CD4-positive, alpha-beta T cell (primary cell): ENCODE measurements around the gene SLC2A6. TPM values are rescaled to one million over a fixed set of nuclear protein-coding genes. Genes with fewer than 3 reads are reported as not detected.

ENCODE experiments used
- ATAC-seq: fragments of 200-7000 bp; cut with Tn5 transposase; one replicate; pipeline ENCODE4 v1.10.0; 2022; ENCODE audit warnings: mild to moderate bottlenecking; ENCODE audit not compliant: poor library complexity
- CTCF ChIA-PET: fragments of 350-600 bp; sonication (Branson Sonifier 250); formaldehyde crosslinking; loops from one replicate; lab custom pipeline; 2021; ENCODE audit warnings: antibody characterized with exemption, inconsistent platforms; lab: Charles Lee
- POLR2A ChIA-PET: fragments of 350-600 bp; sonication (Branson Sonifier 250); formaldehyde crosslinking; loops from one replicate; lab custom pipeline; 2021; ENCODE audit warnings: antibody characterized with exemption, inconsistent platforms; lab: Charles Lee
- DNase-seq, 14 experiments: peaks; one replicate each; pipeline ENCODE4 v3.0.0-alpha.2; 2013 to 2020; ENCODE audit warnings: mixed read lengths in 2 of 14
- H3K27ac ChIP-seq, 2 donors: one replicate each; pipeline versions ENCODE4 v1.5.1 to v1.7.0; 2013; ENCODE audit warnings: low read length in 2 of 2, low read depth in 1 of 2, mild to moderate bottlenecking in 1 of 2
- H3K27me3 ChIP-seq, 2 experiments: 1 replicate in 1 of 2; 2 replicates in 1 of 2; pipeline versions ENCODE4 v1.6.1 to v1.7.0; 2013; ENCODE audit warnings: low read length in 2 of 2, control low read depth in 1 of 2, mild to moderate bottlenecking in 1 of 2, moderate library complexity in 1 of 2; ENCODE audit not compliant: insufficient read depth in 2 of 2, control insufficient read depth in 1 of 2
- H3K36me3 ChIP-seq: one replicate; pipeline ENCODE4 v1.6.1; 2013; ENCODE audit warnings: low read length, control low read depth; ENCODE audit not compliant: insufficient read depth
- H3K4me1 ChIP-seq: one replicate; pipeline ENCODE4 v1.6.1; 2013; ENCODE audit warnings: low read length, control low read depth; ENCODE audit not compliant: insufficient read depth
- H3K4me3 ChIP-seq: one replicate; pipeline ENCODE4 v1.5.1; 2013; ENCODE audit warnings: mild to moderate bottlenecking, low read length, moderate library complexity
- H3K9me3 ChIP-seq, 2 experiments: 1 replicate in 1 of 2; 2 replicates in 1 of 2; pipeline versions ENCODE4 v1.6.1 to v1.7.0; 2013; ENCODE audit warnings: low read length in 2 of 2, mild to moderate bottlenecking in 2 of 2, control low read depth in 1 of 2, moderate library complexity in 1 of 2; ENCODE audit not compliant: control insufficient read depth in 1 of 2, insufficient read depth in 1 of 2
- H3K27ac Mint-ChIP-seq: one replicate; pipeline ENCODE4 v1.8.0; 2020; ENCODE audit warnings: mixed read lengths
- H3K27me3 Mint-ChIP-seq: one replicate; pipeline ENCODE4 v1.8.0; 2021; ENCODE audit warnings: mixed read lengths
- H3K36me3 Mint-ChIP-seq: one replicate; pipeline ENCODE4 v1.8.0; 2021; ENCODE audit warnings: low read depth, mixed read lengths
- H3K4me1 Mint-ChIP-seq: one replicate; pipeline ENCODE4 v1.8.0; 2021; ENCODE audit warnings: low read depth, mixed read lengths
- H3K4me3 Mint-ChIP-seq: one replicate; pipeline ENCODE4 v1.8.0; 2020; ENCODE audit warnings: mild to moderate bottlenecking, mixed read lengths
- H3K9me3 Mint-ChIP-seq: one replicate; pipeline ENCODE4 v1.8.0; 2020; ENCODE audit warnings: mixed read lengths
- CTCF ChIP-seq: fragments of 200-600 bp; IDR thresholded peaks from one replicate; pipeline ENCODE4 v1.8.0; 2022; ENCODE audit warnings: antibody characterized with exemption, mild to moderate bottlenecking
- intact Hi-C, 2 experiments: fragments of 100-400 bp; cut with DNase I in 1 of 2; cut with micrococcal nuclease in 1 of 2; formaldehyde crosslinking; loops; one replicate each; pipeline versions ENCODE4 v1.15.1 to v1.9.0; 2023 to 2025; cut with DNase I, micrococcal nuclease
- total RNA-seq, 174 experiments: library from RNA in 2 of 174; stranded (reverse) in 2 of 174; gene quantifications; one replicate each; pipeline ENCODE4 v1.2.3 and lab custom pipeline; 2021 to 2026

SLC2A6 gene
- total RNA-seq, 2 experiments from 2014 or later: 1.8 to 3.2 TPM

- no peak for ATAC-seq
- no peak overlapping the region for H3K4me3 ChIP-seq
- H3K36me3 ChIP-seq: no peaks in the 10 kb centered on the region
- H3K27ac ChIP-seq: no peak overlapping the region
- no peak overlapping the region for H3K4me3 Mint-ChIP-seq
- H3K4me1 Mint-ChIP-seq: peaks cover 19% of the 10 kb centered on the region
- peaks cover 0 to 3% of the 10 kb centered on the region in 2 experiments for H3K9me3 ChIP-seq
- DNase-seq: no peak
- no peak overlapping the region for H3K27ac Mint-ChIP-seq
- no peaks in the 10 kb centered on the region for H3K27me3 Mint-ChIP-seq
- ChIA-PET POLR2A (interaction anchor here (0.5 kb wide), 1 partner anchor 425 kb away, joined by 3 read pairs; no protein-coding TSS in a partner anchor), CTCF (interaction anchor here (0.9 kb wide), 1 partner anchor 26 kb away, joined by 3 read pairs; no protein-coding TSS in a partner anchor)
- TF ChIP-seq CTCF: no peak
- H3K27me3 ChIP-seq: peaks cover 0 to 2% of the 10 kb centered on the region in 2 experiments
- no peaks in the 10 kb centered on the region for H3K9me3 Mint-ChIP-seq
- H3K36me3 Mint-ChIP-seq: peaks cover 4% of the 10 kb centered on the region
- intact Hi-C loops: no loop called here
- H3K4me1 ChIP-seq: peaks cover 18% of the 10 kb centered on the region
Measured at GRCh38 chr9:133456409-133456808, 22.5 kb downstream of the SLC2A6 start.

GRCh38 chr9:133455936-133456335, 23.0 kb downstream of the SLC2A6 start:
- no peak overlapping the region for H3K27ac Mint-ChIP-seq
- peaks cover 4% of the 10 kb centered on the region for H3K36me3 Mint-ChIP-seq

GRCh38 chr9:133454943-133455673, 23.8 kb downstream of the SLC2A6 start:
- Histone ChIP-seq H3K9me3 (peaks cover 0 to 3% of the 10 kb centered on the region in 2 experiments), H3K4me1 (peaks cover 11% of the 10 kb centered on the region), H3K27ac (no peak overlapping the region), H3K36me3 (no peaks in the 10 kb centered on the region), H3K4me3 (no peak overlapping the region), H3K27me3 (peaks cover 0 to 2% of the 10 kb centered on the region in 2 experiments)
- TF ChIP-seq CTCF: no peak
- H3K27me3 Mint-ChIP-seq: no peaks in the 10 kb centered on the region
- POLR2A ChIA-PET: no interaction called here
- H3K4me3 Mint-ChIP-seq: no peak overlapping the region
- DNase-seq (no peak), ATAC-seq (no peak)
- CTCF ChIA-PET: no interaction called here
- intact Hi-C loops: no loop called here
- H3K4me1 Mint-ChIP-seq: peaks cover 9% of the 10 kb centered on the region
- H3K27ac Mint-ChIP-seq: no peak overlapping the region
- H3K9me3 Mint-ChIP-seq: no peaks in the 10 kb centered on the region
- H3K36me3 Mint-ChIP-seq: peaks cover 4% of the 10 kb centered on the region

More at GRCh38 chr9:133455936-133456335, 23.0 kb downstream of the SLC2A6 start:
- no peak overlapping the region for H3K4me3 ChIP-seq
- H3K27me3 Mint-ChIP-seq: no peaks in the 10 kb centered on the region
- POLR2A ChIA-PET: interaction anchor here (0.5 kb wide), 1 partner anchor 425 kb away, joined by 3 read pairs; no protein-coding TSS in a partner anchor
- H3K4me1 ChIP-seq: peaks cover 18% of the 10 kb centered on the region
- no peak overlapping the region for H3K27ac ChIP-seq
- H3K4me3 Mint-ChIP-seq: no peak overlapping the region
- peaks cover 0 to 2% of the 10 kb centered on the region in 2 experiments for H3K27me3 ChIP-seq
- TF ChIP-seq CTCF: no peak
- peaks cover 0 to 3% of the 10 kb centered on the region in 2 experiments for H3K9me3 ChIP-seq
- intact Hi-C loops: no loop called here
- DNase-seq (no peak), ATAC-seq (no peak)
- no peaks in the 10 kb centered on the region for H3K9me3 Mint-ChIP-seq
- CTCF ChIA-PET: interaction anchor here (0.9 kb wide), 1 partner anchor 26 kb away, joined by 3 read pairs; no protein-coding TSS in a partner anchor
- no peaks in the 10 kb centered on the region for H3K36me3 ChIP-seq
- H3K4me1 Mint-ChIP-seq: peaks cover 15% of the 10 kb centered on the region
